Measurements from ENCODE around the gene ST6GALNAC4. TPM values are rescaled to one million over a fixed set of nuclear protein-coding genes. Genes with fewer than 3 reads are reported as not detected.
"Not testable (repeated sequence)": the region's sequence is repeated elsewhere in the genome, so short reads cannot be mapped to it uniquely, and the experiment has no call there.

Gene ST6GALNAC4
- total RNA-seq, 2 experiments from 2014 or later = 37.0 to 39.7 TPM

DNA sequence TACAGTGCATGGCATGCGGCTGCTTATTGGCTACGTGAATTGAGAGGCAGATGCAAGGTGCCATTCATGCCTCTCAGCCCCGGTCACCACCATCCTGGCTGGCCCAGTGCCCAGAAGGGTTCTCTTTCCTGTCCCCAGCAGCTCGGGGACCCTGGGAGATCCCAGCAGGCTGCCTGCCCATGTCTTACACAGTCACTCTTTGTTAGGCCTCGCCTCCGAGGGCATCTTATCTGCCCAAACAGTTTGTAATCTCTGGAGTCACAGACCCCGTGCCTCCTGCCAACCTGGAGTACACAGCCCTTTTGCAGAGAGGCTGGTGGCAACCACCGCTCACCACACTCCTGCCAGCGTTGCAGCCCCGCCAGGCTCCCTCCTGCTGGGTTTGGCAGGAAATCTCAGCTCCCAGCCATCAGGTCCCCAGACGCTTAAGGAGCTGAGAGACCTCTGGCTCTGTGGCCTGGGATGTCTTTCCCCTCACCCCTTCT, 32.4 kb downstream of the ST6GALNAC4 start:
- no peaks in the 10 kb centered on the region for H3K27me3 Mint-ChIP-seq (ENCODE audit: low read depth)
- no peak for DNase-seq
- peaks cover 9% of the 10 kb centered on the region for H3K4me1 Mint-ChIP-seq (ENCODE audit: low read depth)
- no peak for ATAC-seq
- H3K4me3 Mint-ChIP-seq = no peak overlapping the region
- no peaks in the 10 kb centered on the region for H3K9me3 Mint-ChIP-seq (ENCODE audit: insufficient read depth)
- ChIA-PET CTCF (interaction anchor here (1.1 to 2.0 kb wide), 2 partner anchors 15 to 26 kb away, joined by 3 to 9 read pairs; no protein-coding TSS in a partner anchor), POLR2A (interaction anchor here (0.6 to 0.9 kb wide), 2 partner anchors 127 to 149 kb away, joined by 3 to 4 read pairs; partner anchors contain the start of gene TOR2A)
- peaks cover 33% of the 10 kb centered on the region for H3K36me3 Mint-ChIP-seq (ENCODE audit: low read depth)
- peak overlapping the region; percentile 15 for H3K27ac Mint-ChIP-seq

DNA sequence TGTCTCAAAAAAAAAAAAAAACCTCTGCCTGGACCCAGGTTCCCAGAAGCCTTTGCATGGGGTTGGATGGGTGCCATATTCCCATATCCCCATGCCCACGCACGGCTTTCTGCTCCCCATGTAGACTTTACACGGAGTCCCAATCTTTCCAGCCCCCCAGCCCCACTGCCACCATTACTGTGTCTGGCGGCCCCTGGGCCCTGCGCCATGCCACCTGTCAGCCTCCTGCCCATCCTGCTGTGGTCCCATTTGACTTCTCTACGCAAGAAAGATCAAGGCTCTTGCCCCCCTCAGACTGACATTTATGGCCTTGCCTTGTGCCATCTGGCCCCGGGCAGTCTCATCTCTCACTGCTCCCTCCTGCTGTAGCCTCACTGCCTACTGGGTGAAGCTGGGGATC, 32.9 kb downstream of the ST6GALNAC4 start:
- no peaks in the 10 kb centered on the region for H3K9me3 Mint-ChIP-seq (ENCODE audit: insufficient read depth)
- ChIA-PET CTCF (no interaction called here), POLR2A (no interaction called here)
- DNase-seq = no peak
- H3K27me3 Mint-ChIP-seq (ENCODE audit: low read depth) = no peaks in the 10 kb centered on the region
- H3K27ac Mint-ChIP-seq = no peak overlapping the region
- ATAC-seq = no peak
- H3K4me1 Mint-ChIP-seq (ENCODE audit: low read depth) = peaks cover 9% of the 10 kb centered on the region
- peaks cover 35% of the 10 kb centered on the region for H3K36me3 Mint-ChIP-seq (ENCODE audit: low read depth)
- H3K4me3 Mint-ChIP-seq = no peak overlapping the region

DNA sequence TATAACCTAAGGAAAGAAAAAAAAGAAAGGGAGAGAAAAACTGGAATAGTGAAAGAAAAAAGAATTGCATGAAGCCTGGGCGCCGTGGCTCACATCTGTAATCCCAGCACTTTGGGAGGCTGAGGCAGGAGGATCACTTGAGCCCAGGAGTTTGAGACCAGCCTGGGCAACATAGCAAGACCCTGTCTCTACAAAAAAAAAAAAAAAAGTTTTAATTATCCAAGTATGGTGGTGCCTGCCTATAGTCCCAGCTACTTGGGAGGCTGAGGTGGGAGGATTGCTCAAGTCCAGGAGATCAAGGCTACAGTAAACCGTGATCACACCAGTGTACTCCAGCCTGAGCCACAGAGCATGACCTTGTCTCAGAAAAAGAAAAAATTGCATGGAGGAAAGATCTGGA, 35.1 kb downstream of the ST6GALNAC4 start:
- not testable (repeated sequence) for H3K27ac Mint-ChIP-seq; ATAC-seq; H3K4me3 Mint-ChIP-seq; DNase-seq; H3K27me3 Mint-ChIP-seq (ENCODE audit: low read depth); H3K9me3 Mint-ChIP-seq (ENCODE audit: insufficient read depth)
- POLR2A ChIA-PET = interaction anchor here (1.2 kb wide), 1 partner anchor 40 kb away, joined by 5 read pairs; no protein-coding TSS in a partner anchor
- H3K36me3 Mint-ChIP-seq (ENCODE audit: low read depth) = peaks cover 25% of the 10 kb centered on the region
- peaks cover 11% of the 10 kb centered on the region for H3K4me1 Mint-ChIP-seq (ENCODE audit: low read depth)
- CTCF ChIA-PET = interaction anchor here (0.9 to 2.1 kb wide), 8 partner anchors 12 to 236 kb away, joined by 3 to 19 read pairs (median 4); partner anchors contain the start of gene ST6GALNAC4

DNA sequence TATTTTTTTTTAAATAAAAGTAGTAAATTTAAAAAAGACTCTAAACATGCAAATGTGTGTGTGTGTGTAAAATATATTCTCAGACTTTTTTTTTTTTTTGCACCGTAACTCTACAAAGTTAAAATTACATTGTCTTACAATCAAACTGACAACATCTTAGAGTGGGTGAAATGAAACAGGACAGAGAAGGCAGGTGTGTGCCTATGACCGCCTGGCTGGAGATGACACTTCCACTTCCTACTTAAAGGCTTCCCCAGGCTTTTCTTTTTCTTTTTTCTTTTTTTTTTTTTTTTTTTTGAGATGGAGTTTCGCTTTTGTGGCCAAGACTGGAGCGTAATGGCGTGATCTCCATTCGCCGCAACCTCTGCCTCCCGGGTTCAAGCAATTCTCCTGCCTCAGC, 36.7 kb downstream of the ST6GALNAC4 start:
- peaks cover 16% of the 10 kb centered on the region for H3K36me3 Mint-ChIP-seq (ENCODE audit: low read depth)
- H3K4me3 Mint-ChIP-seq = no peak overlapping the region
- CTCF ChIA-PET = no interaction called here
- DNase-seq = no peak
- H3K27ac Mint-ChIP-seq = no peak overlapping the region
- POLR2A ChIA-PET = no interaction called here
- ATAC-seq = no peak
- H3K9me3 Mint-ChIP-seq (ENCODE audit: insufficient read depth) = no peaks in the 10 kb centered on the region
- H3K4me1 Mint-ChIP-seq (ENCODE audit: low read depth) = peaks cover 11% of the 10 kb centered on the region
- peaks cover 3% of the 10 kb centered on the region for H3K27me3 Mint-ChIP-seq (ENCODE audit: low read depth)

DNA sequence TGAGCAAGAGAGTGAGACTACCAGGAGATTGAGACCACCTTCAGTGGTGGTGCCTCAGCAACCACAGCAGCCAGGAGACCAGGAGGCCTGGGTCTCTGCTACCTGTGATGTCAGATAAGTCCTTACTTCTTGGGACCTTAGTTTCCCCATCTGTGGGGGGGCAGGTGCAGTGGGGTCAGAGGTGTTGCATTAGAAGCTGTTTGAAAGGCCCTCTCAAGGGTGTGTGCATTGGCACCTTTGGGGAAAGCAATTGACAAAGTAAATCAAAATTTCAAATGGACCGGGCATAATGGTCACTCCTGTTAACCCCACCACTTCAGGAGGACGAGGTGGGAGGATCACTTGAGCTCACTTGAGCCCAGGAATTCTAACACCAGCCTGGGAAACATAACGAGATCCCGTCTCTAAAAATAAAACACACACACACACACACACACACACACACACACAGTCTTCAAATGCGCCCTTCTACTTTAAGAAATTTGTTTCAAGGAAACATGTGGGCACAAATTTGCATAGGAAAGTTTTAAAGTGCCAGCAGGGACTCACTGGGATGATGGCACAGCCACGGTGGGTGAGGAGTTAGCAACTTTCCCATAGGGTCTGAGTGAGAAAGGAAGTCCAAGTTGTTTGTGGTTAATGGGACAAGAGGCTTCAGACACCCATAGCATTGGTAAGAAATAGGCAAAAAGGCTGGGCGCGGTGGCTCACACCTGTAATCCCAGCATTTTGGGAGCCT, 38.0 kb downstream of the ST6GALNAC4 start:
- no peaks in the 10 kb centered on the region for H3K9me3 Mint-ChIP-seq (ENCODE audit: insufficient read depth)
- no peak overlapping the region for H3K27ac Mint-ChIP-seq

DNA sequence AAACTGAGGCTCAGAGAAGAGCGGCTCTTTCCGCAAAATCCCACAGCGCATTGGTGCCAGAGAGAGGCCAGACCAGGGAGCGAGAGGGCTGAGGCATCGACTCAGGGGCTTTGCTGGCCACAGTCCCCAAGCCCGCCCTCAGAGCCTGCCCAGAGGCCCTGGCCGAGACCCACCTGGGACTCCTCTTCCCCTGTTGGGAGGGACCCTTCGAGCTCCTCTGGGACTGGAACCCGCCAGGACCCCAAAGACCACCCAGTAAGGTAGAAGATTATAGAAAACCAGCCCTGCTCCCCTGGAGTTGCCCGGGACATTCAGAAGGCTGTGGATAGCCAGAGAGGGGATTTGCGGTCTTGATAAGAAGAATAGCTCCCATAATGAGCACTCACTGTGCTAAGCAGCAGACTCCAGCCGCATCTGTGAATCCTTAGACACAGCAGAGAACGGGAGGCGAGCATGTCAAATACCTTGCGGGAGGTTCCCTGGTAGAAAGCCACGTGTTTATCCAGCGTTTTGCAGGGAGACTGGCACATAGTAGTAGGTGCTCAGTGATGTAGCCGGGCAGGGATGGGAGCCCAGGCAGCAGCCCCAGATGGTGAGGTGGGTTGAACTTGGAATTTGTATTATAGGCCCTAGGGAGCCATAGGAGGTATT, 38.7 kb downstream of the ST6GALNAC4 start:
- Mint-ChIP-seq H3K27me3 (ENCODE audit: low read depth) (peaks cover 3% of the 10 kb centered on the region), H3K4me3 (no peak overlapping the region), H3K27ac (no peak overlapping the region), H3K4me1 (ENCODE audit: low read depth) (peaks cover 4% of the 10 kb centered on the region), H3K9me3 (ENCODE audit: insufficient read depth) (no peaks in the 10 kb centered on the region), H3K36me3 (ENCODE audit: low read depth) (peaks cover 6% of the 10 kb centered on the region)
- ATAC-seq = no peak
- no peak for DNase-seq
- ChIA-PET POLR2A (no interaction called here), CTCF (interaction anchor here (0.6 kb wide), 1 partner anchor 1033 kb away, joined by 4 read pairs; no protein-coding TSS in a partner anchor)

More for the DNA sequence above, 38.0 kb downstream of the ST6GALNAC4 start:
- Mint-ChIP-seq H3K4me1 (ENCODE audit: low read depth) (peaks cover 4% of the 10 kb centered on the region), H3K36me3 (ENCODE audit: low read depth) (peaks cover 6% of the 10 kb centered on the region), H3K4me3 (no peak overlapping the region), H3K27me3 (ENCODE audit: low read depth) (peaks cover 3% of the 10 kb centered on the region)
- POLR2A ChIA-PET = no interaction called here
- DNase-seq (no peak), ATAC-seq (no peak)
- CTCF ChIA-PET = interaction anchor here (0.6 kb wide), 2 partner anchors 144 to 1034 kb away, joined by 3 to 4 read pairs; partner anchors contain the start of gene TOR2A

DNA sequence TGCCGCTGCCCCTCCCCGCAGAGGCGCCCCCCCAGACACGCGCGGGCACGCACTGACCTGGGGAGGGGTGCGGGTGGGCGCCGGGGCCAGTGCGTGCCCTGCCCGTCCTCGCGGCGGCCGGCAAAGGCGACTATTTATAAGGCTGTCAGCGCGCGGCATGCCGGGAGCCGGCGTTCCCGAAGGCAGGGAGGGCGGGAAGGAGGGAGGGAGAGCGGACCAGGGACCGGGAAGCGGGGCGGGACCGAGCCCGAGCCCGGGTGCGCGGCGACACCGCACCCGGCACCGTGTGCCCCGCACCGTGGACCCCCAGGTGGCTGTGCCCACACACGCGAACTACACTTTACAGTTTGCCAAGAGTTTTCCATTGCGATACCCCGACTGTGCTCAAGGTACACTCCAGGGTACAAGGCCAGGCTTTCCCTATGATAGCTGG, 39.3 kb downstream of the ST6GALNAC4 start, which contains the start of gene AK1:
Gene AK1, minus strand, starts transcription at position 110 of the 433 bp plus-strand sequence. CDS start 3,058 bp downstream, outside the sequence.
- Mint-ChIP-seq H3K27me3 (ENCODE audit: low read depth) (peaks cover 3% of the 10 kb centered on the region), H3K27ac (no peak within 1 kb of the TSS), H3K4me1 (ENCODE audit: low read depth) (peaks cover 4% of the 10 kb centered on the region), H3K4me3 (no peak within 1 kb of the TSS), H3K9me3 (ENCODE audit: insufficient read depth) (no peaks in the 10 kb centered on the region), H3K36me3 (ENCODE audit: low read depth) (peaks cover 3% of the 10 kb centered on the region)
- CTCF ChIA-PET = no interaction called here
- ATAC-seq = no peak
- DNase-seq = no peak
- POLR2A ChIA-PET = no interaction called here

DNA sequence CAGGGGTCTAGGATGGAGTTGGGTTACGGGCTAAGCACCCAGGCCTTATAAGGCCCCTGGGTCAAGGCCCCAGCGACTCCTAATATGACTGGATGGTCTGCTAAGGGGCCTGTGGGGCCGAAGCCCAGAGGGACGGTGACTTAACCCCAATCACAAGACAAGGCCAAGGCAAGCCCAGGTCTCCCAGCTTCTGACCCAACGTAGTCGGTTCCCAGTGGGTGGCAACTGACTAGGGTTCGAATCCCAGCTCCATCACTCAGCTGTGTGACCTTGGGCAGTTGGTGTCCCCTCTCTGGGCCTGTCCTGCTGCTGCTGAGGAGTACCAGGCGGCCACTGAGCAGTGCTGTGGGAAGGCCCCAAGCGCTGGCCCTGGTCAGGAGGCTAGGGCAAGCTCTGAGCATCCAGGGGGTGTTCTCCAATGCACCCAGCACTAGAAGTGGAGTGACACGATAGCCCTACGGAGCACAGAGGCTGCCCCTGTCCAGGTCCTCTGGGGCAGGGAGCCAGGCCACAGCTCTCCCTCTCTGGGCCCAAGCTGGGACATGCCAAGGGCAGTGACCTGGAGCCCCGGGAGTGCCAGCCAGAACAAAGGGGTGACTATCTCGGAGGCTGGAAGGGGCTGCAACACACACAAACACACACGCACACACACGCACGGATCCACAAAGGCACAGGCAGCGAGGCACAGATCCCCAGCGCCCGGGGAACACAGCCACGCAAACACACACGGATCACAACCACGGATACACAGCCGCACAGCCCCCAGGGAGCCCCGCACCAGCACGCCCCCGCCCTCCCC, 39.9 kb downstream of the ST6GALNAC4 start:
- ATAC-seq = peak; percentile 37
- Mint-ChIP-seq H3K4me3 (no peak overlapping the region), H3K9me3 (ENCODE audit: insufficient read depth) (no peaks in the 10 kb centered on the region), H3K36me3 (ENCODE audit: low read depth) (peaks cover 3% of the 10 kb centered on the region), H3K27me3 (ENCODE audit: low read depth) (peaks cover 3% of the 10 kb centered on the region), H3K27ac (no peak overlapping the region), H3K4me1 (ENCODE audit: low read depth) (peaks cover 2% of the 10 kb centered on the region)
- CTCF ChIA-PET = no interaction called here
- DNase-seq = no peak
- POLR2A ChIA-PET = no interaction called here

DNA sequence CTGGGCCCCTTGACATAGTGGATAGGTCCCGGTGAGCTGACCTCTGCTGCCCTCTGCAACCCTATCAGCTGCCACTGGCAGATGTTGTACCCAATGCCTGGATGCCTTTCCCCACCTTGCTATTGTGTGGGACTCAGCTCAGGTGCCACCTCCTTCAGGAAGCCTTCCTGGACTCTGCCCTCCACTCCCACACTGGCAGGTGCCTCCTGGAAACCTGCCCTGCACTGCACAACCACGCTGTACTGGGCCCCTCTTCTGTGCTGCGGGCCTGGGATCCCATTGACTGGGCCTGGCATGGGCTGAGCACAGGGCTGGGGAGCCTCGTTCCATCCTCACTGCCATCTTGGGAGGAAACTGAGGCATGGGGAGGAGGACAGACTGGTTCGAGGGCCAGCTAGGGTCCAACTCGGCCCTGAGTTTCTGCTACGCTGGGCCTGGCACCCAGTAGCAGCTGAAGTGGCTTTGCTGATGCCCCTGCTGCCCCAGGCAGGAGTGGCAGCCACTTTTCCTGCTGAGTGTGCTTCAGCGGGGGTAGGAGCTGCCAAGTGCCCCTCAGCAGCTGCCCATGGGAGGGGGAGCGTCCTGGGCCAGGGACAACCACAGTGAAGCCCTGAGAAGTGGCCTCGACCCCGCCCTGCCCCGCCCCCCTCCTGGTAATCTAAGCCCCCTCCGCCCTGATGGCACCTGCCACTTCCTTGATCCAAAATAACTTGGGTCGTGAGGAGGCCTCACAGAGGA, 40.6 kb downstream of the ST6GALNAC4 start:
- H3K4me3 Mint-ChIP-seq = no peak overlapping the region
- H3K9me3 Mint-ChIP-seq (ENCODE audit: insufficient read depth) = no peaks in the 10 kb centered on the region
- H3K27me3 Mint-ChIP-seq (ENCODE audit: low read depth) = peaks cover 3% of the 10 kb centered on the region
- no peak for DNase-seq
- ChIA-PET POLR2A (no interaction called here), CTCF (no interaction called here)
- H3K36me3 Mint-ChIP-seq (ENCODE audit: low read depth) = peaks cover 3% of the 10 kb centered on the region
- no peak for ATAC-seq
- H3K4me1 Mint-ChIP-seq (ENCODE audit: low read depth) = peaks cover 2% of the 10 kb centered on the region
- peak overlapping the region; percentile 39 for H3K27ac Mint-ChIP-seq

DNA sequence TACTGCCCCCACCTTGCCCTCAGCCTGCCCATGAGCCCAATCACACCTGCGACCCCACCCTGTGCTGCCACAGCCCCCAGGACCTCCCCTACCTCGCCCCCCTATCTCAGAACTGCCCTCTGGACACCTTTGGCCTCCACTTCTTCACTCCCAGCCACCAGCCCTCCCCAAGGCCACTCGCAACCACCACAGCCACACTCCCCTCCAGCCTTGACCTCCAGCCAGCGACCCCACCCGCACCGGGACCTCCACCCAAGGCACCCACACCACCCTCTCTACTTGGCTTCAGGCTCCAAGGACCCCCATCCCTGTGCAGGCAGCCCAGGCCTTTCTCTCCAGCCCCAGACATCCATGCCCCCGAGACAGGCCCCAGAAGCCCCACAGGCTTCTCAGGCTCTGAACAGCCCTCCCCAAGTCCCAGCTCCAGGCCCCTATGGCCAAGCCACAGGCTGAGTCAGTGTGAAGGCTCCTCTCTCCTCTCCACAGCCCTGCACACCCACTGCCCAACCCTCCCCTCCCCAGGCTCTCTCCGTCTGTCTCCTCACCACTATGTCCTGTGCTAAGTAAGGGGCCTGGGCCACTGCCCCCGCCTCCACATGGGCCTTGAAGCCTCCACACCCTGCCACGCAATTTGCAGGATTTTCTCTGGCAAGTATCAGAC, 41.4 kb downstream of the ST6GALNAC4 start:
- ATAC-seq = no peak
- peaks cover 2% of the 10 kb centered on the region for H3K4me1 Mint-ChIP-seq (ENCODE audit: low read depth)
- POLR2A ChIA-PET = no interaction called here

More for the DNA sequence above, 41.4 kb downstream of the ST6GALNAC4 start:
- Mint-ChIP-seq H3K36me3 (ENCODE audit: low read depth) (peaks cover 3% of the 10 kb centered on the region), H3K9me3 (ENCODE audit: insufficient read depth) (no peaks in the 10 kb centered on the region), H3K27me3 (ENCODE audit: low read depth) (peaks cover 3% of the 10 kb centered on the region), H3K27ac (peak overlapping the region; percentile 20), H3K4me3 (no peak overlapping the region)
- CTCF ChIA-PET = no interaction called here
- no peak for DNase-seq

All from activated CD8-positive, alpha-beta T cell treated with anti-CD3 and anti-CD28 coated beads, Interleukin-2, amount 10 ng/mL, durations not matched to agents 7 days and 5 days (primary cell).